ENCODE results near the gene ZNRF3. TPM values are rescaled to one million over a fixed set of nuclear protein-coding genes. Genes with fewer than 3 reads are reported as not detected.

The ZNRF3 gene
- total RNA-seq, 1 donor from 2014 or later = 18.5 TPM

DNA sequence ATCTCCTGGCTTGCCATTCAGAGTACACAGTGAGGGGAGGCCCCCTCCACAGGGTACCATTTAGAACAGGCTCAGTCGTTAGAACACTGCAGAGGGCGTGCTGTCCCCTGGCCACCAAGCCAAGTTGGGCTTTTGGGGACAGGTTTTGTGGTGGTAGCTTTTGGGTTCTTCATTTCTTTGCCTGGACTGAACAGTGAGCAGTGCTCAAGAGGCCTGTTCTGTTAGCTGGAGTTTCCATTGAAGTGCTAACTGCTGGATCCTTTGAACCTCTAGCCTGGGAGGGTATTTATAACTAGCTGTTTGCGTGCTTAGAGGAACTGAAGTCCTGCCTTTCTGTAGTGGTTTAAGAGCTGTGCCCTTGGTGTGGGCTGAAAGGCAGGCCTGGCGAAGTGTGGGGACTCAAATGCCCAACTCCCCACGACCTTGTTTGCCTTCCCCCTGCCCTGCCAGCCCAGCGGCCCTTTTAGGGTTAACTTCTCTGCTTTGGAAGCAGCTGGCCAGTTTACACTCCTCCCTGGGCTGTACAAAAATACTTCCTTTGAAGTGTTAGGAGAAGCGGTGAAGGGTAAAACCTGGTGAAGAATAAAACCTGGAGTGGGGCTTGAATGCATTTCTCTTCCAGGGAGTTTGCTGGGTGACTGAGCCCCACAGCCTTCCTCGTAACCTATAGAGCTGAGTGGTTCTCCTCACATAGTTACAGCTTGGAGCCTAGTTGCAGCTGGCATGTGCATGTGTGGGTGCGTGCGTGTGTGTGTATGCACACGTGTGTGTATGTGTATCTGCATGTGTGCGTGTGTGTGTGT lies 34.6 kb downstream of the ZNRF3 start:
- H3K4me1 Mint-ChIP-seq = peaks cover 72% of the 10 kb centered on the region
- no peaks in the 10 kb centered on the region for H3K27me3 Mint-ChIP-seq (ENCODE audit: low read depth)
- H3K4me3 Mint-ChIP-seq = peak overlapping the region; percentile 56

DNA sequence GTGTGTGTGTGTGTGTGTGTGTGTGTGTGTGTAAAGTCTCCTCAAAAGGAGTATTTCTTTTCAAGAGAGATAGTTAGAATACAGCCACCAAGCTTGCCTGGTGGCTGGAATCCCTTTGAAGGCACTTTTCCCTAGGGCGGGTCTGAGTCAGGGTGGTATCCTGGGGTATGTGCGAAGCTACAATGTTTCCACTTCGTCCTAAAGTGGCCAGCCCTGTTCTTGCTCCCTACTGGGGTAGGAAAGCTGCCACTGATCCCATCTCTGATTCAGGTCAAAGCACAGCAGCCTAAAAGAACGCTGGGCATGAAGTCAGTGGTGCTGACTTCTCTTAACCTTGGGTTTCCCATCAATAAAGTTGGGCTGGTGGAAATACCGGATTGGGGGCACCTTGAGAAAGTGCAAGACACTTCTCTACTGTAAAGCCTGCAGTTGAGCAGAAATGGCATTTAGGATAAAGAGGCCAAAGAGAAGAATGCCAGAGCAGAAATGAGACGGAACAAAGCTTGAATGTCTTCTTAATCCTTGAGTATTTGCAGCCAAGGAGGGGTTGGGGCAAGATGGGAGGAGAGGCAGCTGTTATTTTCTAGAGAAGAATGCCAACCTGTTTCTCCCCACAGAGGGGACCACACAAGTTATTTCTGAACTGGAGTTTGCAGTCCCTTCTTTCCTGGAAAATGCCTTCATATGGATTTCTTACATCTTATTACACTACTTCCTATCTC lies 35.3 kb downstream of the ZNRF3 start:
- Mint-ChIP-seq H3K9me3 (no peaks in the 10 kb centered on the region), H3K27ac (ENCODE audit: unreplicated experiment) (peak overlapping the region; percentile 85), H3K4me1 (peaks cover 74% of the 10 kb centered on the region), H3K4me3 (peak overlapping the region; percentile 56), H3K36me3 (ENCODE audit: low read depth) (no peaks in the 10 kb centered on the region), H3K27me3 (ENCODE audit: low read depth) (no peaks in the 10 kb centered on the region)
- DNase-seq (ENCODE audit: low read depth, low spot score) = no peak
- TF ChIP-seq, protein P1, sequence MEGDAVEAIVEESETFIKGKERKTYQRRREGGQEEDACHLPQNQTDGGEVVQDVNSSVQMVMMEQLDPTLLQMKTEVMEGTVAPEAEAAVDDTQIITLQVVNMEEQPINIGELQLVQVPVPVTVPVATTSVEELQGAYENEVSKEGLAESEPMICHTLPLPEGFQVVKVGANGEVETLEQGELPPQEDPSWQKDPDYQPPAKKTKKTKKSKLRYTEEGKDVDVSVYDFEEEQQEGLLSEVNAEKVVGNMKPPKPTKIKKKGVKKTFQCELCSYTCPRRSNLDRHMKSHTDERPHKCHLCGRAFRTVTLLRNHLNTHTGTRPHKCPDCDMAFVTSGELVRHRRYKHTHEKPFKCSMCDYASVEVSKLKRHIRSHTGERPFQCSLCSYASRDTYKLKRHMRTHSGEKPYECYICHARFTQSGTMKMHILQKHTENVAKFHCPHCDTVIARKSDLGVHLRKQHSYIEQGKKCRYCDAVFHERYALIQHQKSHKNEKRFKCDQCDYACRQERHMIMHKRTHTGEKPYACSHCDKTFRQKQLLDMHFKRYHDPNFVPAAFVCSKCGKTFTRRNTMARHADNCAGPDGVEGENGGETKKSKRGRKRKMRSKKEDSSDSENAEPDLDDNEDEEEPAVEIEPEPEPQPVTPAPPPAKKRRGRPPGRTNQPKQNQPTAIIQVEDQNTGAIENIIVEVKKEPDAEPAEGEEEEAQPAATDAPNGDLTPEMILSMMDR (conservative IDR thresholded peaks at IDR 0.05) = no peak

More for the DNA sequence above, 34.6 kb downstream of the ZNRF3 start:
- Mint-ChIP-seq H3K27ac (ENCODE audit: unreplicated experiment) (peak overlapping the region; percentile 85), H3K36me3 (ENCODE audit: low read depth) (no peaks in the 10 kb centered on the region), H3K9me3 (no peaks in the 10 kb centered on the region)
- peak; percentile 36 for DNase-seq (ENCODE audit: low read depth, low spot score)
- TF ChIP-seq, protein P1 (conservative IDR thresholded peaks at IDR 0.05) = no peak

DNA sequence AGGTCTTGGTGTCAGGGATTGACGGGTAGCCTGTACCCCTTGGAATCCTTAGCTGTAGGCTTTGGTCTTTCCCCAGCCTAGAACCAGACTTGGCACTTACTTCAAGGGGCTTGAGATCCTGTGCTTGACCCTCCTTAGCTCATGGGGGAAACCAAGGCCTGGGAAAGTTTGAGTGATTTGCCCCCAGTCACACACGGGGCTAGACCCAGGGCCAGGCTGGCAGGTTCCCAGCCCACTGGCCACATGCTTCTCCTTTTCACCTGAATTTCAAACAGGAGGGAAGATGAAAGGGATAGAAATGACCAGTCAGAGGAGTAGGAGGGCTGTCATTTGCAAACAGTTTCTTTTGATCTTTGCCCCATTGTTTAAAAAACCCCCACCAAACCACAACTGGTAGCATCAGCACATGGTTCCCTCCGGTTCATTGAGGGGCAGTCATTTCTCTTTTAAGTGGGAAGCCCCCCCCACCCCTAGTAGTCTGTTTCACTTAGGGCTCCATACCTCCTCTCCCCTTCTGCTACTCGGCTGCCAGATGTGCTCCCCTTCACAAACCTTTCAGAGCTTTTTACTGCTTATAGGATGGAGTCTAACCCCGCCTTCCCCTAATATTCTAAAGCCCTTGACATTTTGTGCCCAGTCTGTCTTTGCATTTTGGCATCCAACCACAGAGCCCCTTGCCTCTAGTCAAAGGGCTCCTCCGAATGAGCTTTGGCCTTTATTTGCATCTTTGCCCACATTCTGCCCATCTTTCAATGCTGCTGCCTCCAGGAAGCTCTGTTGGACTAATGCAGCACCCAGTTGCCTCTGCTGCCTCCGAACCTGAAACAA lies 37.6 kb downstream of the ZNRF3 start:
- Mint-ChIP-seq H3K4me1 (peaks cover 85% of the 10 kb centered on the region), H3K9me3 (no peaks in the 10 kb centered on the region), H3K4me3 (peak overlapping the region; percentile 48), H3K27me3 (ENCODE audit: low read depth) (no peaks in the 10 kb centered on the region), H3K36me3 (ENCODE audit: low read depth) (no peaks in the 10 kb centered on the region), H3K27ac (ENCODE audit: unreplicated experiment) (no peak overlapping the region)
- TF ChIP-seq, protein P1 (conservative IDR thresholded peaks at IDR 0.05) = no peak
- no peak for DNase-seq (ENCODE audit: low read depth, low spot score)

DNA sequence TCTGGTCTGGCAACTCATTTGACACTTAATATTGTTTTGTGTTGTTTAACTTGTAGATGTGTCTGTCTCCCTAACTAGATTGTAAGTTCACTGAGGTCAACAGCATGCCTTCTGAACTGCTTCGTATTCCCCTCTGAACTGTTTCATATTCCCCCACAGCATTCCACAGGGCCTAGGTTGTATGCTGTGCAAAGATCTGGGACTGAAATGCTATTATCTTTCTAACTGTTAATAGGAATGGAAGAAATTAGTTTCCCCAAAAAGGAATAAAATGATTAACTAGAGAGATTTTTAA lies 38.2 kb downstream of the ZNRF3 start:
- Mint-ChIP-seq H3K4me1 (peaks cover 83% of the 10 kb centered on the region), H3K27ac (ENCODE audit: unreplicated experiment) (no peak overlapping the region), H3K27me3 (ENCODE audit: low read depth) (no peaks in the 10 kb centered on the region), H3K4me3 (peak overlapping the region; percentile 48), H3K36me3 (ENCODE audit: low read depth) (no peaks in the 10 kb centered on the region), H3K9me3 (no peaks in the 10 kb centered on the region)
- no peak for DNase-seq (ENCODE audit: low read depth, low spot score)
- TF ChIP-seq, protein P1 (conservative IDR thresholded peaks at IDR 0.05) = no peak

DNA sequence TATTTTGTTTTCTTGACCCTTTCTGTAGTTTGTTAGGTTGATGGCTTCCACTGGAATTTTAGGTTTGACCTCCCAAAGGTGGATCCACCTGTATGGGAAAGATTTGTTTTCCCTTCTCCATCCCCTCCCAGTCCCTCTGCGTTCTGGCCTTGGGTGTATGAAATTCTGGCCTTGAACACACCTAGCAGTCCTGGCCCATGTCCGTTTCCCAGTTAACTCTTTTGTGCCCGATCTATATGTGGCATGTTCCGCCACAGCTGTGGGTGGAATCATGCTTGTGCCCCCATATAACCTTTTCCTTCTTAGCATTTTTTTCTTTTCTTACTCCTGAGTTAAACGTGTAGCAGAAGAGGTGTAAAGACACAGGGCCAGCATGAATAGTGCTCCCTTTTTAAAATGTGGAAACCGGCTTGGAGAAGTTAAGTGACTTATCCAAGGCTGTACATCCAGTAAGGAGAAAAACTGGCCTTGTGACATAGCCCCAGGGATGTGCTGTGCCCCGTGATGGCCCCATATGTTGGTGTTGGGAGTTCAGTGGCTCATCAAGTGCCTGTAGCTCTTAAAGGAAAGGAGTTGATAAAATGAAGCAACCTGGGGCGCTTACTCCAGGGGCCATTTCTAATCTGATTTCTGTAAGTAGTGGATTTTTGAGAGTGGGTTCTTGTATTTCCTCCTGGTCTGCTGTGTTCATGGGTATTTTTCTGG lies 39.3 kb downstream of the ZNRF3 start:
- no peak overlapping the region for H3K27ac Mint-ChIP-seq (ENCODE audit: unreplicated experiment)
- H3K27me3 Mint-ChIP-seq (ENCODE audit: low read depth) = no peaks in the 10 kb centered on the region
- no peaks in the 10 kb centered on the region for H3K36me3 Mint-ChIP-seq (ENCODE audit: low read depth)
- TF ChIP-seq, protein P1 (conservative IDR thresholded peaks at IDR 0.05) = no peak
- H3K4me3 Mint-ChIP-seq = peak overlapping the region; percentile 50
- DNase-seq (ENCODE audit: low read depth, low spot score) = no peak
- no peaks in the 10 kb centered on the region for H3K9me3 Mint-ChIP-seq
- peaks cover 76% of the 10 kb centered on the region for H3K4me1 Mint-ChIP-seq

Data from neural crest cell (in vitro differentiated cells).